HG03558 (cell line): Measurements from ENCODE around the gene CPED1.
"Not testable (repeated sequence)": the region's sequence is repeated elsewhere in the genome, so short reads cannot be mapped to it uniquely, and the experiment has no call there.

Experiments used
- ATAC-seq: cut with Tn5 transposase; IDR thresholded peaks from one replicate; pipeline ENCODE4 v1.9.1; 2021; ENCODE audit warnings: moderate number of reproducible peaks; ENCODE audit not compliant: unreplicated experiment; ENCODE audit errors: extremely low read depth

CPED1 gene

DNA sequence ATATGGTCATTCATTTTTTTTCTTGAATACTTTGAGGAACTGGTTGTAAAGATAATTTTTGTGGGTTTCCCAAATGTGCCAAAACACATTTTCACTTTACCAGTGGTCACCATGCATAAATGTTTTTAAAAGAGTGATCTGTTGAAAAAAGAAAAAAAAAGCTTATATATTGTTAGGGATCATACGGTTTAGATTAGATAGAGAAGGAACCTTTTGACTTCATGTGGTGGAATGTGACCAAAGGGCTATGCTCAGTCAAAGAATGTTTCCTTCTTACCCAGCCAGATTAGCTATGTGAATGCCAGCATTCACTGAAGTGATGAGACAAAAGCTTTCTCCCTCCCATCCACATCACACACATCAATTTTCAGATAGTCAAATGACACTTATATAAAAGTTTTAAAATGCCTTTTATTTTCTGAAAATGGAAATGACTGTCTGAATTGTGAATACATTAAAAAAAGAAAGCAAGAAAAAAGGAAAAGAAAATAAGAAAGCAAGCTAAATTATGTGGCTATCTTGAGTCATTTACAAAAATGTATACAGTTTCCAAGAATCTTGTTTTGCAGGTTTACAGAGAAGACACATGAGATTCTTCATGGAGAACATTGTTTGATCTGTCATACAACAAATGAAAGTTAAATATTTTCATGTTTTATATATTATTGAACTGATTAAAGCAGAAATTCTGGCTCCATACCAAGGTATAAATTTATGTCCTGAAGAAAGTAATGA lies 8.6 kb upstream of the CPED1 start:
- no peak for ATAC-seq

DNA sequence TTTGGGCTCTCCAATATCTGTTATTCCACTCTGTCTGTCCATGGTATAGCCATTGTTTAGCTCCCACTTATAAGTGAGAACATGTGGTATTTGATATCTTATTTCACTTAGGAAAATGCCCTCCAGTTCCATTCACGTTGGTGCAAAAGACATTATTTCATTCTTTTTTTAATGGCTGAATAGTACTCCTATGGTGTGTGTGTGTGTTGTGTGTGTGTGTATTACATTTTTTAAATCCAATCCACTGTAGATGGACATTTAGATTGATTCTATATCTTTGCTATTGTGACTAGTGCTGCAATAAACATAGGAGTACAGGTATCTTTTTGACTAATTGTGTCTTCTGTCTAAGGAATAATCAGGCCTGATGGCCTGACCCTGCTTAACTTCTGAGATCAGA lies 7.4 kb upstream of the CPED1 start:
- no peak for ATAC-seq

DNA sequence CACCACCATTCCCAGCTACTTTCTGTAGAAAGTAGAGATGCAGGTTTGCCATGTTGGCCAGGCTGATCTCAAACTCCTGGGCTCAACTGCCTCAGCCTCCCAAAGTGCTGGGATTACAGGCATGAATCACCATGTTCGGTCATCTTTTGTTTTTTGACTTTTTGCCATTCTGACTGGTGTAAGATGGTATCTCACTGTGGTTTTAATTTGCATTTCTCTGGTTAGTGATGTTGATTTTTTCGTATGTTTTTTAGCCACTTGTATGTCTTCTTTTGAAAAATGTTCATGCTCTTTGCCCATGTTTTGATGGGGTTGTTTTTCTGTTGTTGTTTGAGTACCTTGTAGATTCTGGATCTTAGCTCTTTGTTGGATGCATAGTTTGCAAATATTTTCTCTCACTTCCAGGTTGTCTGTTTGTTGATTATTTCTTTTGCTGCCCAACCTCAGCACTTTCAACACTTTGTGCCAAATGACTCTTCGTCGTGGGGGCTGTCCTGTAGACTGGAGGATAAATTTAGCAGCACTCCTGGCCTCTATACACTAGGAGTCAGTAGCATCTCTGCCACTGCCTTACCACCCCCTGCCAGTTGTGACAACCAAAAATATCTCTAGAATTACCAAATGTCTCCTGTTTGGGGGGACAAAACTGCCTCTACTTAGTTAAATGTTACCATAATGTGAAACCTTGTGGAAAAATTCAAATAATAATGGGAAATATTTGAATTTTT lies 6.5 kb upstream of the CPED1 start:
- no peak for ATAC-seq

DNA sequence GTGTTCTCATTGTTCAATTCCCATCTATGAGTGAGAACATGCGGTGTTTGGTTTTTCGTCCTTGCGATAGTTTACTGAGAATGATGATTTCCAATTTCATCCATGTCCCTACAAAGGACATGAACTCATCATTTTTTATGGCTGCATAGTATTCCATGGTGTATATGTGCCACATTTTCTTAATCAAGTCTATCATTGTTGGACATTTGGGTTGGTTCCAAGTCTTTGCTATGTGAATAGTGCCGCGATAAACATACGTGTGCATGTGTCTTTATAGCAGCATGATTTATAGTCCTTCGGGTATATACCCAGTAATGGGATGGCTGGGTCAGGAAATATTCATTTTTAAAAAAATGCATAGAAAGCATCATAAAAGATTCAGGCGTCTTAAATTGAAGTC lies 4.9 kb upstream of the CPED1 start:
- not testable (repeated sequence) for ATAC-seq

DNA sequence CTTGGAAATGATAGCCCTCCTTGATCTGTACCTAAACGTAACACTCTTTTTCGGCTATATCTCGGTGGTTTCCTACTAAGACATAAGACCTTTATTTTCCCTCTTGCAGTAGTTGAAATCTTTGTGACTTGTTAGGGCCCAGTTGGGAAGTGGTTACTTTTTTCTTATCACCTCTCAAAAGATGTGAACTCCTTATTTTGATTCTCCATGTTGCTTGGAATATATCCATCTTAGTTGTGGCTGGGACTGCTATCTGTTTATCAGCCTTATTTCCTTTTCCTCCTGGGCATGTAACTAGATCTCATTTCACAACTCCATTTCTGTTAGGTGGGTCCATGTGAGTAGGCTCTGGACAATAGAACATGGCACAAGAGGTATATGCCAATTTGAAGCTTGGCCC lies 4.1 kb upstream of the CPED1 start:
- ATAC-seq = no peak

DNA sequence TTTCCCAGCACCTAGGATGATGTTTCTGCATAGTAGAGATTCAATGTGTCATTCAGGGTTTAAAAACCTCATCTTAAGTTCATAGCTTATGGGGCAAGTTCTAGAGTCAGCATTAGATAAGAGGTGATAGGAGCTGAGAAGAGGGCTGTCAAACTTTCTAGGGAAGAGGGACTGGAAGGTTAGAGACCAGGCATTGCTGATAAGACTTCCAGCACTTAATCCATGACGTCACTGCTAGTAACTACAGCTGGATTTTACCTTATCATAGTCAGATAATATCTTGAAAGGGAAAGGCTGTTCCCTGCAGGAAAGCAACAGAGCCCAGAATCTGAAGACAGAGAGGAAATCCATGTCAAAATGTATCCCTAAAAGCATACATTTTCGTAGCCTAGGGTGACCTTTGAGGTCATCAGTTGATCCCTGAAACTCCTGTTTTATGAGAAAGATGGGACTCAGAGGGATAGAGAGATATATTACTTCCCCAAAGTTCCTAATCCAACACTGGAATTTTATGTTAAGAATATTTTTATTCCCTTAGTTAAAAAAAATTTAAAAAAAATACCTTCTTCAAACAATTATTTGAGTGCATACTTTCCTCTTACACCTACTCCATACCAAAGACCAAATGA lies 3.3 kb upstream of the CPED1 start:
- no peak for ATAC-seq

DNA sequence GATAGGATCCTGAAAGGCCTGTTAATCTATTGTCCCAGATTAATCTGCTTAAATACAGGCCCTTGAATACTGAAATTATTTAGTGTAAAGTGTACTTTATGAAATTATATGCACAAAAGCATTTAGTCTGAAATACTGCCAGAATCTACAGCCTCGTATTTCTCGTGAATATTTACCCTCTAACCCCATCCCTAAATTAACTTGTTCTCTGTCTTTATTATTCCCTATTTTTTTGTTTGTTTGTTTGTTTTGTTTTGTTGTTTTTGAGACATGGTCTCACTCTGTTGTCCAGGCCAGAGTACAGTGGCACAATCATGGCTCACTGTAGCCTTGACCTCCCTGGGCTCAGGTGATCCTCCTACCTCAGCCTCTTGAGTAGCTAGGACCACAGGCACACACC lies 2.7 kb upstream of the CPED1 start:
- ATAC-seq = no peak

DNA sequence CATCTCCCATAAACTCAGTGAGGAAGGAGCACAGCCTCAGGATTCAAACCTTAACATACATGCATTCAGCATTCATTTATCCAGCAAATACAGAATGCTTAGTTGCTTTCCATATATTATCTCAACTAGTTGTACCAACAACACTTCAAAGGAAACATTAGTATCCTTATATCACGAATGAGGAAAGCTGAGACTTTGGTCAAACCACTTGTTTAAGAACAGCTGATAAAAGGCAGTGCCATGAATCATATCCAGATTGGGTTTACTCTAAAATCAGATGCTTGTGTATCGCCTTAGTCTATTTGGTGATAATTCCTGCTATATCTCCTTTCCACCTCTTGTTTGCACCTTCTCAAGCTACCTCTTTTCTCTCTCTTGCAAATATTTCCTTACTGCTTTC lies 1.9 kb upstream of the CPED1 start:
- no peak for ATAC-seq

DNA sequence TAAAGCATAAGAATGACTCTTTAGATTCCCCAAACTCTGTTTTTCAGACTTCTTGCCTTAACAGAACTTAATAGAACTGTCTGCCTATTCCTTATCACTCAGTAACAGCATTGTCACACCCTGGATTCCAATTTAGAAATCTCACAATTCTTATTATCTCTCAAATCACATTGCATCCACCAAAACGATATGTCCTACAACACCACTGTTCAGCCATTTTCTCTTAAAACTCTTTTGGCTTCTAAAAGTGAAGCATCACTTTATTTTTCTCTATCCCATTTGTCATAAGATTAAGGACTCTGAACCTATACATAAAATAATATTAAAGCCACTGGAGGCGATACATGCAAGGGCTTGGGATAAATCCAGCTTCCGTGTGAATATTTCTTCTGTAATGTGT lies 1.2 kb upstream of the CPED1 start:
- no peak for ATAC-seq

DNA sequence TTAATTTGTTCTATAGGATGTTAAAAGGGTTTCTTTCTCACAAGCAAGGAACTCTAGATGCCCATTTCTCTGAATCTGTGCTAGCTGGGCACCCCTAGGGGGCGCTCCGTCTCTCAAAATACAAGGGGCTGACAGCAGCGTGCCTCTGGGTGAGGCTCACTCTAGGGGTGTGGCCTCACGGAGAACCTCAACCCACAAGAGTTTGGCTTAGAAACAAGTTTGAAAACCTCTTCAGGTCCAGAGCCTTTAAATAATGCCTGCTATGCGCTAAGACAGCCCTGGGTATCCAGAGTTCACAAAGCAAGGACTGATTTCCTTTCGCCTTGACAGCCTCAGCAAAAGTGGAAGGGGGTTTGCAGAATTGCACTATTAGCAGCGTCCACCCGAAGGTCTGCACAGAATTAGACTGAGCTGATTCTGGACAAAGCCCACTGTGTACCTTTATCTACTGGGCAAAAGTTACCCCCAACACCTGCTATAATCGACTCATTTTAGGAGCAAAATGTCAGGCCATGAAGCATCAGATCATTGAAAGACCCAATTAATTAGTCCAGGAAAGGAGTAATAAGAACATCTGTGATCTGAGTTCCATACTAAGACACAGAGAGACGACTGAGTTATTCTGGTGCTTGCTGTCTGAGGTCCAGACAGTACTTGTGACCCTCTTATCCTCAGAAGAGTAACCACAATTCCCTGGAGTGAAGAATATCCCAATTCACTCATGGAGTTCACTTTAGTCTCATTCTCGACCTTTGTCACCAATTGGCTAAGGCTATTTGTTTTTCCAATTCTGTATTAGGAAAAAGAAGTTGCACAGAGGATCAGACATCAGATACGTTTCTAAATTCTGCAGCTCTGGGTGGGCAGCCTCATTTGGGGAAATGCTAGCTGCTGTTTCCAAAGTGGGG lies 574 bp upstream of the CPED1 start:
- peak; percentile 98 for ATAC-seq

DNA sequence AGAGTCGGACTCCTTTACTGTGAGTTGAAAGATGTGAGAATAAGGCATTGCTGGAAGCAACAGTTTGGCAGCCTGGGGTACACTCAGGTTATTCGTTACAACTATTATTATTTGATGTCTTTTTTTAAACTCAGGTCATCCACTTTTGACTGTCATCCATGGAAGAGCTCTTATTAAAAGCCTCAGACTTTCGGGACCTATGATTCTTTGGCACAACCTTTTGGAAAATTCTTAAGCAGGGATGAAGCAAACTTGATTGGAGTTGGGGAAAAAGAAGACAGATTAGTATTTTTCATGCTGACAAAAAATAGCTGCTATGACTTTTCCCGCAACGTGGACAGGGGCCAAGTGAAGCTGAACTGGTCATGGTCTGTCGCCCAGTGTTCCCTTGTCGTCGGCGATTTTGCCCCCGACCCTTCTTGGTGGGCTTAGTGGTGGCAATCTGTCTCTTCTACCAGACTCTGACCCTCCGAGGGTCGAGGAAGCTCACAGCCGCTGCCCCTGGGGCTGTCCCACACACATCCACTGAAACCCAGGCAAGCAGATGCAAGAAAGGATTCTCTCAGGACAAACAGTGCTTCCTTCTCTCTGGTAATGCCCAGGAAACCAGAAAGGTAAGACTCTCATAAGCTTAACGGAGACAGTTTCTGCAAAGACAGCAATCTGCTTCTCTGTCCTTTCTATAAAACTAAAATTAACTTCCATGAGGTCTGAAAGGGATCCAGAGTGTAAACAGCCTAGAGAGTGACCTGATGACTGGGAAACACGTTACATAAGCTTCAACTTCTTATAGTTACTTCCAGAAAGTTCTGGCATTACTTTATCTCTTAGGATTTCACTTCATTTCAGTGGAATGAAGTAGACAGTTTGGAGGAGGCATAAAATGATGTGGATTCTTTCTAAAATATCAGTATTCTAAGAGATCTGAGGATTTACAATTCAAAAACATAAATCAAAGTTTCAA lies 1.0 kb downstream of the CPED1 start:
- no peak for ATAC-seq

DNA sequence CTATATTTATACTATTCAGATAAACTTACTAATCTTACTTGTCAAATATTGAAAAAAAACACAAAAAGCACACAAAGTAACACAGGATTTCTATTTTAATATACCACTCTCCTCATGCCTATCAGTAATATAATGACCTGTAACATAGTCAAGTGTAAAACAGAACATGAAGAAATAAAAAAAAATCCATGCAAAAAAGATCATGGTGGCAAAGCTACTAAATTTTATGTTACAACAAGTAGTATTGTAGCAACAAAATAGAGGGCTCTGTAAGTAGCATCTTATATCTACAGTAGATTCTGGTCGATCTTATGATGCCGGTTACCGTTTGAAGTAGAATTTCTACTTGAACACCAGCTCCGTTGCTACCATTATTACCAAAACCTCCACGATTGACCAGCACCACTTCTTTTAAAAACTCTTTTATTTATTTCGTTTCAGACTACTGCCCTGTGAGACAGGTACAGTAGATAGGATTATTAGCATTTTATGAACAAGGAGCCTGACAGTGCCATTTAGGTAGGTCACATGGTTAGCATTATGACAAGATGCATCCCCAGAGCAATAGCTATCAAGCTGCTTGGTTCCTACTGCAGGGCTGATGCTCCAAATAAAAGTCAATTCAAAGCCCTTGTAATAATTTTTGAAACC lies 2.1 kb downstream of the CPED1 start:
- no peak for ATAC-seq

DNA sequence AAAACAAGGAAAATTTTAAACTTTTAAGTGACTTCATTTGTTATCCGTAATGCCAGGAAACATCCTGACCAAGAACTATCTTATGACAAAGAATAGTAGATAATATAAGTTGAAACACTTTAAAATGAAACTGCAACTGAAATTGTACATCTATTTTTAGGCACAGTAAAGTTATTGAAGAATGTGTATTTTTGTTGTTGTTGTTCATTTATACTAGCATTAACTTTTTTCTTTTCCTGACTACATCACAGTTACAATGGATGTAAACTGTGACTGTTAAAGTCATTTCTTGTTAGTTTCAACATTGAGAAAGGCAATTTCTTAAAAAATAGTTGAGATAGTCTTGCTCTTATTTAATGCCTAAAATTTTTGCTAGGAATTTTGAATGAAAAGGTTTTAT lies 2.6 kb downstream of the CPED1 start:
- ATAC-seq = no peak

DNA sequence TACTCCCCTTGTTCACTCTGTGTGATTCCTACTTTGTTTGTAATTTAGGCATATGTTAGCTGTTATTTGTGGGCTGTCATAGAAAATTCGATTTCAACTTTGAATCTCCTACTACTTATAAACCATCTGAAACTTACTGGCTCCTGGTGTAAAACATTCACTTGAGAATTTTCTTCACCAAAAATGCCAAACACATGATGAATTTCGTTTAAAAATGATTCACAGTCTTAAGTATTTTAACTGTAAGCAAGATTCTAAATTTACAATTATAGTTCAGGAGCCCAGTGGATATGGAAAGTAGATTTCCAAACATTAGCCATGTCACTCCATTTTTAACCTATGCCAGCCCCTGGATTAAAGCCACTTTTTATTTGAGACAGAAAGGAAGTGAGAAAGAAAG lies 3.1 kb downstream of the CPED1 start:
- no peak for ATAC-seq

DNA sequence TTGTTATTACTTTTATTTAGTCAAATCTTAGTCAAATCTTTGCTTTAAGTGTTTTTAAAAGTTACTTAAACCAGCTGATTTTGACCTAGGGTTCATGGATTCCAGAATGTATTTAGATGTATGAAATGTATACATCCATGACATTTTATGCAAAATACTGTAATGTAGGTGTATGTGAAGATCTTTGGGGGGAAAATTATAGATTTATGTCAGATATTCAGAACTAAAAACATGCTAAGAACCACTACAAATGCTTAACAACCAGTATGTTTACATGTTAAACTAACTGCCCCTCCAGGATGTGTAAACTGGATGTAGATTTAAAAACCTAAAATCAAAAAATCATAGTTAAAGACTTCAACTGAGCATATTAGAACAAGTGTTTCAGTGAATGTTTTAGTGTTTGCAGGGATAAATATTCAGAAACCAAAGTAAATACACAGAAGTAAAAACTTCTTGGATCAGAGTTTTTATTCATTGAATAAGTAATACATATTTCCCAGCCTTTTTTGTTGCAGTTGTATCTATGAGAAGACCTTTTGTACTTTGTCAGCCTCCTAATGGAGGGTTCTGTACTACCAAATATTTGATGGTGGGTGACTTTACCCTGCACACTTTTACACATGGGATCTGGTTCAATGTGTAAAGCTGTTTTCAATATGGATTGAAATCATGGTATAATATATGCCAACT lies 3.9 kb downstream of the CPED1 start:
- ATAC-seq = no peak

DNA sequence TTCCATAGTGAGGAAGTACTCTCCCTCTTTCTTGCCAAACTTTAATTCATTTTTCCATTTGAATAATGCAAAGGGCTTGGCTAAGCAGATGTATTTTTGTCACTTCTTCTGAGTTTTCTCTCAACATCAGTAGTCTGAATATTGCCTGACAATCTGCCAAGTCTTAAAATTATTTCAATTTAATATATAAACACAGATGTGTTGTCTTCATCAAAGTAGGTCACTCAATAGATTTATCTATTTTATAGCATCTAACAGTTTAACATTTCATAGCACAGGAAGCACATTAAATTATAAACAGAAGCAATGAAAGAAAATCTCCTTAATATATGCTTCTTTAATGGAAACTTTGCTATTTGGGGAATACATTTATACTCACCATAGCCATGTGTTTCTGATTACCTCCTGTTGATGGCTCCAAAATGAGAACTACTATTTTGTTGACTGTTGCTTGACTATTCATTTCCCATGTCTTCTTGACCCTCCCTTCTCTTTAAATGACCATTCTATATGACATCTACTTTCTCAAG lies 4.5 kb downstream of the CPED1 start:
- no peak for ATAC-seq

DNA sequence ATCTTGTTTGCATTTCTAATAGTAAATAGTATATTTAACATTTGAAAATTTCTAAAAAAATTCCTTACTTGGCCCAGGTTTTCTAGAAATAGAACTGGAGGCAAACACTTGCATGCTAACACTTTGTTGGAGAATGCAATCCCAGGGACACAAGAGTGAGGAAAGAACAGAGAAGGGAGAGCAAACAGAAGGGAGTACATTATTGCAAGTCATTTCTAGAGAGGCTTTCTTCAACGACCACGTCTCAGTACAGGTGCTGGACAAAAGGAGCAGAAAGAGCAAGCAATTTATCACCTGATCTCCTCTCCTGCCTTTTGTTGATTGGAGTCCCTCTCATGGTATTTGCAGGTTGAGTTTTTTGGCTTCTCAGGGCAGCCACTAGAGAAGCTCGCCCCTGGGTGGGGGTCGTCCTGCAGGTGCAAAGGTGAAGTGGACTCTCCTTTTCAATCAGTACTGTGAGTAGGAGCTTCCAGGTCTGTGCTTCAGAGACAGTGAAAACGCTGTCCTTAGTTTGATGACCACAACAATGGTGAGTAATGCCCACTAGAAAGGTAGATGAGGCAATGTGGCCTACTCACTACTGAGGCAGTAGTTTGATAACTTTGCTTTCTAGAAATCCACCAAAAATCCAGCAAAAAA lies 5.2 kb downstream of the CPED1 start:
- no peak for ATAC-seq
